Activated effector memory CD4-positive, alpha-beta T cell treated with anti-CD3 and anti-CD28 coated beads, Interleukin-2, amount 50 U/mL, for 16 hours (primary cell): Measurements from ENCODE around the gene BEST2.
"Not testable (repeated sequence)": the region's sequence is repeated elsewhere in the genome, so short reads cannot be mapped to it uniquely, and the experiment has no call there.

ENCODE experiments used
- DNase-seq: peaks from one replicate; pipeline ENCODE4 v3.0.0-alpha.2; 2020

BEST2 gene

GRCh38 chr19:12751635-12752034, at the start of gene BEST2:
Gene BEST2, plus strand, starts transcription at chr19:12751791. Its CDS starts 802 bp downstream, at chr19:12752593.
- DNase-seq: no peak

GRCh38 chr19:12703046-12703445, 48.5 kb upstream of the BEST2 start:
- DNase-seq: no peak

GRCh38 chr19:12705169-12705568, 46.4 kb upstream of the BEST2 start:
- no peak for DNase-seq

GRCh38 chr19:12705654-12706331, 45.8 kb upstream of the BEST2 start:
- no peak for DNase-seq

- DNase-seq: no peak
These were observed 45.3 kb upstream of the BEST2 start for GRCh38 chr19:12706332-12706718.

GRCh38 chr19:12708641-12709040, 43.0 kb upstream of the BEST2 start:
- no peak for DNase-seq

GRCh38 chr19:12711187-12711586, 40.4 kb upstream of the BEST2 start:
- no peak for DNase-seq

- DNase-seq: peak; percentile 69
These were observed 39.5 kb upstream of the BEST2 start for GRCh38 chr19:12712077-12712476.

- not testable (repeated sequence) for DNase-seq
These were observed 38.3 kb upstream of the BEST2 start for GRCh38 chr19:12713304-12713703.

- no peak for DNase-seq
These were observed 36.5 kb upstream of the BEST2 start for GRCh38 chr19:12715102-12715501.

GRCh38 chr19:12715929-12716328, 35.7 kb upstream of the BEST2 start:
- DNase-seq: no peak

GRCh38 chr19:12720296-12720695, 31.3 kb upstream of the BEST2 start:
- no peak for DNase-seq

GRCh38 chr19:12720851-12721655, 30.5 kb upstream of the BEST2 start:
- peak; percentile 70 for DNase-seq

- peak; percentile 80 for DNase-seq
These were observed 29.7 kb upstream of the BEST2 start for GRCh38 chr19:12721656-12722565.

GRCh38 chr19:12722566-12723380, 28.8 kb upstream of the BEST2 start:
- DNase-seq: peak; percentile 97

- DNase-seq: no peak
These were observed 28.3 kb upstream of the BEST2 start for GRCh38 chr19:12723381-12723640.

- peak; percentile 88 for DNase-seq
These were observed 27.8 kb upstream of the BEST2 start, which contains the start of gene TNPO2 for GRCh38 chr19:12723641-12724426. Gene TNPO2, minus strand, starts transcription at chr19:12723932. Its CDS starts 2,955 bp downstream, at chr19:12720977.

- not testable (repeated sequence) for DNase-seq
These were observed 26.0 kb upstream of the BEST2 start for GRCh38 chr19:12725612-12726011.

GRCh38 chr19:12726988-12727316, 24.6 kb upstream of the BEST2 start:
- DNase-seq: no peak

- DNase-seq: no peak
These were observed 23.7 kb upstream of the BEST2 start for GRCh38 chr19:12727745-12728433.

- DNase-seq: no peak
These were observed 21.5 kb upstream of the BEST2 start for GRCh38 chr19:12730064-12730463.
